H1 (cell line): ENCODE measurements around the gene CACNG4. TPM values are rescaled to one million over a fixed set of nuclear protein-coding genes. Genes with fewer than 3 reads are reported as not detected.

ENCODE experiments used
- CTCF ChIA-PET: fragments of 300-600 bp; sonication (Branson Sonifier 250); formaldehyde crosslinking; loops from one replicate; lab custom pipeline; 2021; ENCODE audit not compliant: partially characterized antibody; lab: Charles Lee
- POLR2A ChIA-PET: fragments of 300-600 bp; sonication (Branson Sonifier 250); formaldehyde crosslinking; loops from one replicate; lab custom pipeline; 2021; ENCODE audit warnings: inconsistent platforms; ENCODE audit not compliant: partially characterized antibody; lab: Charles Lee
- DNase-seq, 2 experiments: peaks; one replicate each; pipeline versions ENCODE4 v3.0.0 to v3.0.0-alpha.2; 2010 to 2022; ENCODE audit warnings: low spot score in 2 of 2, low read depth in 1 of 2, mixed read lengths in 1 of 2
- FAIRE-seq: peaks from 2 replicates; lab custom pipeline; 2011; peaks lifted over from hg19 to GRCh38; lab: Jason Lieb, UNC
- H2AFZ ChIP-seq: 2 replicates; pipeline ENCODE4 v1.8.1; 2012; ENCODE audit warnings: low read length, inconsistent platforms
- H2AK5ac ChIP-seq: 2 replicates; pipeline ENCODE4 v1.6.1; 2013; ENCODE audit warnings: low read depth, low read length
- H2BK120ac ChIP-seq: replicated peaks from 2 replicates; pipeline ENCODE3; 2013; ENCODE audit warnings: low read depth, low read length, inconsistent platforms
- H2BK12ac ChIP-seq: 2 replicates; pipeline ENCODE4 v1.6.1; 2013; ENCODE audit warnings: low read depth, low read length
- H2BK15ac ChIP-seq: 2 replicates; pipeline ENCODE4 v1.6.1; 2013; ENCODE audit warnings: low read length
- H2BK20ac ChIP-seq: 2 replicates; pipeline ENCODE4 v1.6.1; 2013; ENCODE audit warnings: low read length
- H2BK5ac ChIP-seq: 2 replicates; pipeline ENCODE4 v1.6.1; 2013; ENCODE audit warnings: low read depth, low read length
- H3K14ac ChIP-seq: 2 replicates; pipeline ENCODE4 v1.6.1; 2013; ENCODE audit warnings: inconsistent platforms; ENCODE audit not compliant: insufficient read length
- H3K18ac ChIP-seq: 2 replicates; pipeline ENCODE4 v1.6.1; 2013; ENCODE audit warnings: low read length; ENCODE audit errors: extremely low read depth
- H3K23ac ChIP-seq: 2 replicates; pipeline ENCODE4 v1.6.1; 2013; ENCODE audit warnings: inconsistent platforms; ENCODE audit not compliant: insufficient read length
- H3K23me2 ChIP-seq: 2 replicates; pipeline ENCODE4 v1.6.1; 2013; ENCODE audit warnings: low read depth, low read length
- H3K27ac ChIP-seq: 2 replicates; pipeline ENCODE4 v1.6.1; 2011; ENCODE audit warnings: low read depth, low read length, inconsistent platforms
- H3K27me3 ChIP-seq, 4 experiments: replicated peaks in 1 of 4; 1 replicate in 1 of 4; 2 replicates in 3 of 4; pipeline versions ENCODE4 v1.6.1 to v1.8.1; 2011 to 2013; ENCODE audit warnings: low read length in 3 of 4, mild to moderate bottlenecking in 3 of 4, inconsistent platforms in 2 of 4, mixed read lengths in 2 of 4, moderate library complexity in 1 of 4; ENCODE audit not compliant: control insufficient read depth in 3 of 4, insufficient read depth in 3 of 4; ENCODE audit errors: extremely low read depth in 1 of 4
- H3K36me3 ChIP-seq, 4 experiments: 2 replicates each; pipeline versions ENCODE4 v1.6.1 to v1.8.1; 2011 to 2013; ENCODE audit warnings: mild to moderate bottlenecking in 4 of 4, low read length in 3 of 4, moderate library complexity in 2 of 4, control low read depth in 1 of 4, inconsistent platforms in 1 of 4; ENCODE audit not compliant: insufficient read depth in 4 of 4, control insufficient read depth in 2 of 4
- H3K4ac ChIP-seq: replicated peaks from 2 replicates; pipeline ENCODE3; 2013; ENCODE audit warnings: low read length, low read depth, mixed read lengths, inconsistent platforms; ENCODE audit not compliant: insufficient read length
- H3K4me1 ChIP-seq, 4 experiments: replicated peaks in 1 of 4; 1 replicate in 1 of 4; 2 replicates in 3 of 4; pipeline versions ENCODE4 v1.6.1 to v1.8.1; 2011 to 2013; ENCODE audit warnings: low read length in 3 of 4, inconsistent platforms in 2 of 4, mixed read lengths in 1 of 4; ENCODE audit not compliant: insufficient read depth in 4 of 4, control insufficient read depth in 3 of 4
- H3K4me2 ChIP-seq, 2 experiments: 2 replicates each; pipeline versions ENCODE4 v1.6.1 to v1.8.1; 2011 to 2013; ENCODE audit warnings: low read depth in 2 of 2, low read length in 2 of 2, control low read depth in 1 of 2, inconsistent platforms in 1 of 2, mild to moderate bottlenecking in 1 of 2; ENCODE audit not compliant: insufficient read depth in 1 of 2
- H3K4me3 ChIP-seq, 4 experiments: fragments of 200-600, 300-600 bp in 1 of 4; sonication (generic), shearing (Covaris generic), sonication (Bioruptor Twin) in 1 of 4; 2 replicates each; pipeline versions ENCODE4 v1.5.1 to v1.8.1; 2011 to 2016; ENCODE audit warnings: low read length in 4 of 4, low read depth in 3 of 4, control low read depth in 2 of 4, inconsistent platforms in 2 of 4, mild to moderate bottlenecking in 2 of 4, mixed read lengths in 1 of 4, moderate library complexity in 1 of 4; ENCODE audit not compliant: insufficient read depth in 2 of 4; ENCODE audit errors: extremely low read depth in 1 of 4
- H3K56ac ChIP-seq: replicated peaks from 2 replicates; pipeline ENCODE3; 2013; ENCODE audit warnings: low read depth, mild to moderate bottlenecking, mixed read lengths, low read length, inconsistent platforms; ENCODE audit not compliant: insufficient read length
- H3K79me1 ChIP-seq: 2 replicates; pipeline ENCODE4 v1.6.1; 2013; ENCODE audit warnings: low read depth, low read length, control low read depth
- H3K79me2 ChIP-seq, 2 experiments: 2 replicates each; pipeline versions ENCODE4 v1.6.1 to v1.8.1; 2012 to 2013; ENCODE audit warnings: low read length in 2 of 2, mild to moderate bottlenecking in 2 of 2, inconsistent platforms in 1 of 2; ENCODE audit not compliant: insufficient read depth in 2 of 2, control insufficient read depth in 1 of 2
- H3K9ac ChIP-seq, 4 experiments: replicated peaks in 1 of 4; 1 replicate in 1 of 4; 2 replicates in 3 of 4; pipeline versions ENCODE4 v1.6.1 to v1.8.1; 2011 to 2013; ENCODE audit warnings: low read depth in 3 of 4, low read length in 3 of 4, control low read depth in 2 of 4, mild to moderate bottlenecking in 2 of 4, moderate library complexity in 2 of 4, inconsistent platforms in 1 of 4; ENCODE audit errors: extremely low read depth in 1 of 4
- H3K9me3 ChIP-seq, 2 experiments: 2 replicates each; pipeline versions ENCODE4 v1.6.1 to v1.8.1; 2012 to 2013; ENCODE audit warnings: mild to moderate bottlenecking in 2 of 2, moderate library complexity in 2 of 2, control low read depth in 1 of 2, inconsistent platforms in 1 of 2, low read depth in 1 of 2, low read length in 1 of 2, mixed read lengths in 1 of 2; ENCODE audit not compliant: insufficient read depth in 2 of 2
- H4K20me1 ChIP-seq, 2 experiments: replicated peaks in 1 of 2; 2 replicates each; pipeline versions ENCODE3 to v1.8.1; 2011 to 2013; ENCODE audit warnings: inconsistent platforms in 2 of 2, low read length in 2 of 2, mild to moderate bottlenecking in 1 of 2; ENCODE audit not compliant: insufficient read depth in 2 of 2, control insufficient read depth in 1 of 2
- H4K5ac ChIP-seq: 2 replicates; pipeline ENCODE4 v1.6.1; 2013; ENCODE audit warnings: low read length, low read depth, mixed read lengths, inconsistent platforms; ENCODE audit not compliant: insufficient read length
- H4K8ac ChIP-seq: 2 replicates; pipeline ENCODE4 v1.8.0; 2013; ENCODE audit warnings: mild to moderate bottlenecking, moderate library complexity, low read length, inconsistent platforms; ENCODE audit not compliant: insufficient read depth; ENCODE audit errors: extremely low read depth
- H4K91ac ChIP-seq: replicated peaks from 2 replicates; pipeline ENCODE3; 2013; ENCODE audit warnings: low read length, mixed read lengths, inconsistent platforms; ENCODE audit not compliant: insufficient read length
- HDAC2 ChIP-seq, 2 experiments: fragments of 300-600 bp in 1 of 2; sonication (generic) in 1 of 2; IDR thresholded peaks; 2 replicates each; pipeline ENCODE4 v1.6.1; 2011 to 2012; ENCODE audit warnings: low read depth in 2 of 2, low read length in 2 of 2, mild to moderate bottlenecking in 2 of 2, moderate library complexity in 2 of 2, borderline replicate concordance in 1 of 2, inconsistent platforms in 1 of 2
- KDM5A ChIP-seq: fragments of 200-600 bp; IDR thresholded peaks from 2 replicates; pipeline ENCODE4 v1.7.1; 2012; ENCODE audit warnings: mild to moderate bottlenecking, low read length, inconsistent platforms, mixed read lengths
- MAFK ChIP-seq: IDR thresholded peaks from 2 replicates; pipeline ENCODE4 v1.6.1; 2012; ENCODE audit warnings: low read depth, mild to moderate bottlenecking, improper control_type of control experiment, low read length
- SAP30 ChIP-seq: fragments of 300-600 bp; sonication (generic); IDR thresholded peaks from 2 replicates; pipeline ENCODE4 v1.7.1; 2012; ENCODE audit warnings: low read length, moderate library complexity, mild to moderate bottlenecking, inconsistent platforms; ENCODE audit not compliant: insufficient read depth, insufficient replicate concordance
- TCF12 ChIP-seq: IDR thresholded peaks from 2 replicates; pipeline ENCODE4 v1.6.1; 2011; ENCODE audit warnings: low read depth, mild to moderate bottlenecking, low read length
- WGBS, 2 experiments: shearing (Covaris generic) in 1 of 2; methylation state at CpG; one replicate each; pipeline versions ENCODE4 v1.1.6 to v1.1.7; 2013 to 2015; ENCODE audit warnings: low lambda C conversion rate in 2 of 2, mixed read lengths in 2 of 2, inconsistent platforms in 1 of 2, low coverage in 1 of 2, missing lambda C conversion rate in 1 of 2; ENCODE audit not compliant: insufficient replicate concordance in 2 of 2, insufficient coverage in 1 of 2, insufficient read length in 1 of 2; ENCODE audit errors: extremely low coverage in 1 of 2, missing lambda C conversion rate in 1 of 2; 5-methylcytosine and 5-hydroxymethylcytosine counted together
- polyA plus RNA-seq, 7 experiments: library from polyadenylated mRNA; depleted of rRNA in 3 of 7; stranded (reverse) in 5 of 7; unstranded in 2 of 7; fragments of >200 nt in 5 of 7; fragments of 200-250 nt in 2 of 7; gene quantifications; 1 replicate in 5 of 7; 2 replicates in 1 of 7; 4 replicates in 1 of 7; pipeline versions ENCODE4 v1.2.1 to v1.2.3, GENCODE V29; 2011 to 2013; ENCODE audit warnings: missing spikeins in 2 of 7, mixed read lengths in 2 of 7
- total RNA-seq: library from RNA; stranded (reverse); fragmentation: NEBNext Ultra II Directional; extraction: Animal tissue kit (Norgen Biotek cat#: 25700); gene quantifications from 2 replicates; pipeline ENCODE4 v1.2.1, GENCODE V29; 2021

CACNG4 gene
- total and polyA plus RNA-seq, 2 of the 8 experiments (the other 6 are each of a cell fraction or from before 2014, with no cell fraction given): 3.6 to 5.6 TPM

DNA sequence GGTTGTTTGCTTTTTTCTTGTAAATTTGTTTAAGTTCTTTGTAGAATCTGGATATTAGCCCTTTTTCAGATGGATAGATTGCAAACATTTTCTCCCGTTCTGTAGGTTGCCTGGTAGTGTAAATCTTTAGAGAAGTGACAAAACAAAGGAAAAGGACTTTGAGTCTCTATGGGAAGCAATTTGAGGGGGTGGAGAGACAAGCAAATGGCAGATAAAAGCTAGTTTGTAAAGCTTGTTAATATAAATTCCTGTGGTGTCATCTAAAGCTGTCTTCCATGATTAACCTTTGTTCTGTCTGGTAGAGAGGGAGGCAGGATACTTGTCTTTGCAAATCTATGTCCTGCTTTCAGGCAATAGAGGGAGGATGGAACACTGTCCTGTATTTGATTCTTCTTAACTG, 40.6 kb upstream of the CACNG4 start:
- H4K91ac ChIP-seq: no peak overlapping the region
- H3K9me3 ChIP-seq: no peaks in the 10 kb centered on the region; a peak in 1 of 4 replicates
- H2BK5ac ChIP-seq: no peak overlapping the region
- H3K36me3 ChIP-seq: no peaks in the 10 kb centered on the region
- H3K79me1 ChIP-seq: no peaks in the 10 kb centered on the region
- CTCF ChIA-PET: interaction anchor here (0.8 to 2.0 kb wide), 3 partner anchors 9 to 50 kb away, joined by 3 to 7 read pairs (median 4); no protein-coding TSS in a partner anchor
- H4K5ac ChIP-seq: no peak overlapping the region
- no peak overlapping the region for H3K4me3 ChIP-seq
- no peak for DNase-seq
- H3K27ac ChIP-seq: no peak overlapping the region
- no peak overlapping the region for H3K18ac ChIP-seq
- no peaks in the 10 kb centered on the region for H3K79me2 ChIP-seq
- no peak overlapping the region for H3K56ac ChIP-seq
- no peak overlapping the region for H2BK15ac ChIP-seq
- H4K20me1 ChIP-seq: no peaks in the 10 kb centered on the region
- H2AFZ ChIP-seq: no peak overlapping the region
- H3K14ac ChIP-seq: no peak overlapping the region
- H4K8ac ChIP-seq: no peak overlapping the region
- POLR2A ChIA-PET: no interaction called here
- TF ChIP-seq MAFK (no peak), KDM5A (no peak), SAP30 (no peak), TCF12 (no peak), HDAC2 (IDR thresholded peaks at IDR 0.05; ENCODE audit: borderline replicate concordance in 1 of 2, low read depth in 2 of 2, low read length in 2 of 2) (no peak)
- TF ChIP-seq, all 59 proteins: peak for 0
- Histone ChIP-seq H2BK120ac (no peak overlapping the region), H2BK20ac (no peak overlapping the region), H3K4me2 (no peak overlapping the region), H2AK5ac (no peak overlapping the region), H3K4ac (no peak overlapping the region), H3K4me1 (no peaks in the 10 kb centered on the region), H3K9ac (no peak overlapping the region), H3K27me3 (no peaks in the 10 kb centered on the region), H2BK12ac (no peak overlapping the region), H3K23me2 (no peaks in the 10 kb centered on the region), H3K23ac (no peak overlapping the region)
- WGBS, 2 experiments: 82% methylated on average over 1 of the region's 1 CpG; no CpG with 5 or more reads in 1 of the 2 experiments
- no peak for FAIRE-seq
